Trophoblast cell (in vitro differentiated cells and primary cell): ENCODE data around the gene OR5H1. TPM values are rescaled to one million over a fixed set of nuclear protein-coding genes. Genes with fewer than 3 reads are reported as not detected.

Experiments used
- DNase-seq, 2 donors: peaks; one replicate each; pipeline ENCODE4 v3.0.0-alpha.2; 2016
- H2AFZ ChIP-seq: 2 replicates; pipeline ENCODE4 v1.6.1; 2013; ENCODE audit warnings: low read length, moderate library complexity, mild to moderate bottlenecking; ENCODE audit not compliant: insufficient read depth, poor library complexity
- H2AK5ac ChIP-seq: 2 replicates; pipeline ENCODE4 v1.6.1; 2013; ENCODE audit warnings: mild to moderate bottlenecking, low read length
- H2BK120ac ChIP-seq: 2 replicates; pipeline ENCODE4 v1.6.1; 2013; ENCODE audit warnings: low read length, mild to moderate bottlenecking, moderate library complexity; ENCODE audit not compliant: insufficient read depth, poor library complexity
- H2BK12ac ChIP-seq: 2 replicates; pipeline ENCODE4 v1.6.1; 2013; ENCODE audit warnings: mild to moderate bottlenecking, low read length, moderate library complexity
- H2BK5ac ChIP-seq: 2 replicates; pipeline ENCODE4 v1.6.1; 2013; ENCODE audit warnings: low read length, low read depth, moderate library complexity, mild to moderate bottlenecking; ENCODE audit not compliant: poor library complexity
- H3K14ac ChIP-seq: 2 replicates; pipeline ENCODE4 v1.6.1; 2013; ENCODE audit warnings: mild to moderate bottlenecking, low read length
- H3K18ac ChIP-seq: 2 replicates; pipeline ENCODE4 v1.6.1; 2013; ENCODE audit warnings: mild to moderate bottlenecking, low read length
- H3K23ac ChIP-seq: 2 replicates; pipeline ENCODE4 v1.6.1; 2013; ENCODE audit warnings: low read length
- H3K27ac ChIP-seq: 2 replicates; pipeline ENCODE4 v1.5.1; 2013; ENCODE audit warnings: low read depth, mild to moderate bottlenecking, inconsistent platforms, low read length, moderate library complexity
- H3K27me3 ChIP-seq: 2 replicates; pipeline ENCODE4 v1.6.1; 2013; ENCODE audit warnings: inconsistent platforms, mild to moderate bottlenecking, low read length, moderate library complexity; ENCODE audit not compliant: insufficient read depth
- H3K36me3 ChIP-seq, 2 experiments: 1 replicate in 1 of 2; 2 replicates in 1 of 2; pipeline ENCODE4 v1.6.1; 2013; ENCODE audit warnings: low read length in 2 of 2, mild to moderate bottlenecking in 2 of 2, moderate library complexity in 1 of 2; ENCODE audit not compliant: insufficient read depth in 2 of 2, control insufficient read depth in 1 of 2
- H3K4ac ChIP-seq: 2 replicates; pipeline ENCODE4 v1.6.1; 2013; ENCODE audit warnings: low read depth, mild to moderate bottlenecking, low read length, moderate library complexity
- H3K4me1 ChIP-seq, 2 experiments: 1 replicate in 1 of 2; 2 replicates in 1 of 2; pipeline ENCODE4 v1.6.1; 2013; ENCODE audit warnings: low read length in 2 of 2, mild to moderate bottlenecking in 2 of 2, moderate library complexity in 1 of 2; ENCODE audit not compliant: insufficient read depth in 2 of 2, control insufficient read depth in 1 of 2
- H3K4me2 ChIP-seq: 2 replicates; pipeline ENCODE4 v1.6.1; 2013; ENCODE audit warnings: inconsistent platforms, mild to moderate bottlenecking, low read length, moderate library complexity
- H3K4me3 ChIP-seq: 2 replicates; pipeline ENCODE4 v1.5.1; 2013; ENCODE audit warnings: mild to moderate bottlenecking, low read depth, low read length, inconsistent platforms
- H3K79me1 ChIP-seq: one replicate; pipeline ENCODE4 v1.6.1; 2013; ENCODE audit warnings: low read length
- H3K79me2 ChIP-seq: 2 replicates; pipeline ENCODE4 v1.6.1; 2013; ENCODE audit warnings: low read length, mild to moderate bottlenecking; ENCODE audit not compliant: control insufficient read depth, insufficient read depth, poor library complexity
- H3K9ac ChIP-seq: 2 replicates; pipeline ENCODE4 v1.6.1; 2013; ENCODE audit warnings: mild to moderate bottlenecking, low read length
- H3K9me3 ChIP-seq: 2 replicates; pipeline ENCODE4 v1.6.1; 2013; ENCODE audit warnings: low read depth, mild to moderate bottlenecking, control low read depth, inconsistent platforms, low read length; ENCODE audit not compliant: insufficient read depth
- H4K12ac ChIP-seq: 2 replicates; pipeline ENCODE4 v1.6.1; 2013; ENCODE audit warnings: low read depth, mild to moderate bottlenecking, low read length, moderate library complexity
- H4K8ac ChIP-seq: 2 replicates; pipeline ENCODE4 v1.6.1; 2013; ENCODE audit warnings: low read depth, mild to moderate bottlenecking, low read length, moderate library complexity
- H4K91ac ChIP-seq: one replicate; pipeline ENCODE4 v1.6.1; 2013; ENCODE audit warnings: low read depth, mild to moderate bottlenecking, low read length, moderate library complexity
- WGBS: extraction: QIAGEN DNeasy Blood & Tissue Kit; methylation state at CpG from one replicate; pipeline ENCODE4 v1.1.7; 2013; ENCODE audit warnings: missing lambda C conversion rate; ENCODE audit not compliant: insufficient read length, insufficient coverage; ENCODE audit errors: extremely low coverage; 5-methylcytosine and 5-hydroxymethylcytosine counted together
- polyA plus RNA-seq: library from polyadenylated mRNA; stranded (reverse); fragments of 200-250 nt; gene quantifications from 2 replicates; pipeline ENCODE4 v1.2.3, GENCODE V29; 2013

OR5H1 gene
- polyA plus RNA-seq, result not detected in 2 replicates

DNA sequence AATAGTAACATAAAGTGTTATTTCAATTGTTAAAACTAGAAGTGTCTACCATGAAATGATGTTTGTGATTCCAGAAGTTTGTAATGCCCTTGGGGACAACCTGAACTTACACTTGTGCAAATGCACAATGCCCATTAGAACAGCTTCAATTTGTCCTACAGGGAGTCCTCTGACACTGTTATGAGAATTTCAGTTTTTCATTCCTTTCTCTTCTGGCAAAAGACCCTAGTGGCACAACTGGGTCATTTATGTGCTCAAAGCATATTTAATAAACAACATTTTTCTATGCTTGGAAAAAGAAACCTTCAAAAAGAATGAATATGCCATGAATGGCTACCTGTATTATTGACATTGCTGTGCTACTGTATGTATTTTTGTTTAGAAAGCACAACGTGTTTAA, at the start of gene OR5H1:
Gene OR5H1, plus strand, starts transcription at position 301 of the 400 bp plus-strand sequence. CDS start 1,977 bp downstream, outside the sequence.
- Histone ChIP-seq H3K9ac (no peak within 1 kb of the TSS), H2AFZ (no peak within 1 kb of the TSS), H3K4me3 (no peak within 1 kb of the TSS), H3K4ac (no peak within 1 kb of the TSS), H3K4me1 (no peaks in the 10 kb centered on the region), H3K79me2 (no peaks in the 10 kb centered on the region), H4K12ac (no peak within 1 kb of the TSS), H3K27me3 (no peaks in the 10 kb centered on the region), H4K91ac (no peak within 1 kb of the TSS), H3K14ac (no peak within 1 kb of the TSS), H4K8ac (no peak within 1 kb of the TSS), H3K18ac (no peak within 1 kb of the TSS), H2AK5ac (no peak within 1 kb of the TSS), H3K23ac (no peak within 1 kb of the TSS), H2BK5ac (no peak within 1 kb of the TSS), H3K79me1 (no peaks in the 10 kb centered on the region), H3K4me2 (no peak within 1 kb of the TSS), H2BK12ac (no peak within 1 kb of the TSS), H3K27ac (no peak within 1 kb of the TSS), H2BK120ac (no peak within 1 kb of the TSS), H3K36me3 (no peaks in the 10 kb centered on the region), H3K9me3 (no peaks in the 10 kb centered on the region)
- no CpG with 5 or more reads among the region's 1 CpG for WGBS
- DNase-seq, result no peak

DNA sequence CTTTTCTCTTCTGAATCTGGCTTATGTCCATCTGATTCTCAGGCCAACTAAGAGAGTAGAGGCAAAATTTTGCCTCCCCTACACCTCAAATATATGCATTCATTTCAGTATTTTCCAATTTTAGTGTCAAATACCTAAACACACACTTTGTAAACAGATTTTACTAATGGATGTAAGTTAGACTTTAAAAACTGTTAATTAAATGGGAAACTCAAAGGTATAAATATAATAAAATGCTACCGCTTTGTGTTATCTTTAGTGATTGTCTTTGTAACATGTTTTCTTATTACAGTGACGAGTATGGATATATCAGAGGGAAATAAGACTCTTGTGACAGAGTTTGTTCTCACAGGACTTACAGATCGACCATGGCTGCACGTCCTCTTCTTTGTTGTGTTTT, 43.6 kb upstream of the OR5H1 start, which contains the start of gene OR5AC2:
Gene OR5AC2, plus strand, starts transcription at position 301 of the 400 bp plus-strand sequence. Its CDS starts 0 bp downstream, at position 301.
- no CpG with 5 or more reads among the region's 4 CpGs for WGBS
- Histone ChIP-seq H3K4me1 (no peaks in the 10 kb centered on the region), H3K4ac (no peak within 1 kb of the TSS), H3K27me3 (no peaks in the 10 kb centered on the region), H3K4me2 (no peak within 1 kb of the TSS), H4K12ac (no peak within 1 kb of the TSS), H3K14ac (no peak within 1 kb of the TSS), H3K4me3 (no peak within 1 kb of the TSS), H3K18ac (no peak within 1 kb of the TSS), H2AFZ (no peak within 1 kb of the TSS), H3K79me1 (no peaks in the 10 kb centered on the region), H2BK5ac (no peak within 1 kb of the TSS), H2BK12ac (no peak within 1 kb of the TSS), H3K79me2 (no peaks in the 10 kb centered on the region), H4K8ac (no peak within 1 kb of the TSS), H3K23ac (no peak within 1 kb of the TSS), H4K91ac (no peak within 1 kb of the TSS), H3K9me3 (no peaks in the 10 kb centered on the region), H3K9ac (no peak within 1 kb of the TSS), H3K36me3 (no peaks in the 10 kb centered on the region), H2AK5ac (no peak within 1 kb of the TSS), H3K27ac (no peak within 1 kb of the TSS), H2BK120ac (no peak within 1 kb of the TSS)
- no peak for DNase-seq

DNA sequence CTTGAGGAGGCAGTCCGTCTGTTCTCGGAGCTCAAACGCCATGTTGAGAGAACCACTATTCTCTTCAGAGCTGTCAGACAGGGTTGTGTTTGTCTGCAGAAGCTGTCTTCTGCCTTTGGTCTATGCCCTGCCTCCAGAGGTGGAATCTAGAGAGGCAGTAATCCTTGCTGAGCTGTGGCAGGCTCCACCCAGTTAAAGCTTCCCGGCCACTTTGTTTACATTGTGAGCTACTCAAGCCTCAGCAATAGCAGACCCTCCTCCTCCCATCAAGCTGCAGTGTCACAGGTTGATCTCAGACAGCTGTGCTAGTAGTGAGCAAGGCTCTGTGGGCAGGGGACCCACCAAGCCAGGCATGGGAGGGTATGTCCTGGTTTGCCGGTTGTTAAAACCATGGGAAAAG, 34.6 kb upstream of the OR5H1 start:
- no peak overlapping the region for H4K91ac ChIP-seq
- H2AK5ac ChIP-seq, result no peak overlapping the region
- H2BK120ac ChIP-seq, result no peak overlapping the region
- no peaks in the 10 kb centered on the region for H3K4me1 ChIP-seq
- no peak overlapping the region for H3K4me2 ChIP-seq
- H3K79me1 ChIP-seq, result no peaks in the 10 kb centered on the region
- H3K79me2 ChIP-seq, result no peaks in the 10 kb centered on the region
- H2AFZ ChIP-seq, result no peak overlapping the region
- WGBS, result no CpG with 5 or more reads among the region's 5 CpGs
- no peak overlapping the region for H3K9ac ChIP-seq
- no peak overlapping the region for H4K8ac ChIP-seq
- no peaks in the 10 kb centered on the region for H3K27me3 ChIP-seq
- H3K18ac ChIP-seq, result no peak overlapping the region
- no peak overlapping the region for H3K23ac ChIP-seq
- DNase-seq, result no peak
- H3K4me3 ChIP-seq, result no peak overlapping the region
- no peak overlapping the region for H2BK12ac ChIP-seq
- no peaks in the 10 kb centered on the region for H3K36me3 ChIP-seq
- H3K14ac ChIP-seq, result no peak overlapping the region
- H3K27ac ChIP-seq, result no peak overlapping the region
- H3K4ac ChIP-seq, result no peak overlapping the region
- H3K9me3 ChIP-seq, result peaks cover 3% of the 10 kb centered on the region
- H4K12ac ChIP-seq, result no peak overlapping the region
- H2BK5ac ChIP-seq, result no peak overlapping the region

DNA sequence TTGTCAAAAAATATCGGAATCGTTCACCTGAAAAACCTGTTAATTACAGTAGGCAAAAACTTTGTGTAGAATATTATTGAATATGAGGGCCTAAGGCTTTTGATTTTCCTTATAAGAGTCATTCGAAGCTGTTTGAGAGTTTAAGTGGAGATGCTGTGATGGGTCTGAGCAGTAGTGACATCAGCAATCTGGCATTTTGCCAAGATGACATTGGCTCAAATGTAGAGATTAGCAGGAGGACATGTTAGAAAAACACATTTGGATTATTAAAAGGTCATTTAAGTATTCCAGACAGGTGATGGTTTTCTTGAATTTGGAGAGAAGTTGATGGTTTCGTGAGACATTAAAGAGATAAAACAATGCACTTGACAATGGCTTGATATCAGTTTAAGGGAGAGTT, 30.7 kb upstream of the OR5H1 start:
- Histone ChIP-seq H3K4me3 (no peak overlapping the region), H3K9me3 (peaks cover 3% of the 10 kb centered on the region), H2AFZ (no peak overlapping the region), H3K23ac (no peak overlapping the region), H2BK120ac (no peak overlapping the region), H2AK5ac (no peak overlapping the region), H3K27ac (no peak overlapping the region), H2BK12ac (no peak overlapping the region), H3K4ac (no peak overlapping the region), H2BK5ac (no peak overlapping the region), H3K36me3 (no peaks in the 10 kb centered on the region), H3K79me2 (no peaks in the 10 kb centered on the region), H3K18ac (no peak overlapping the region), H3K4me2 (no peak overlapping the region), H3K4me1 (no peaks in the 10 kb centered on the region), H3K14ac (no peak overlapping the region), H3K27me3 (no peaks in the 10 kb centered on the region), H4K8ac (no peak overlapping the region), H3K9ac (no peak overlapping the region), H4K12ac (no peak overlapping the region), H3K79me1 (no peaks in the 10 kb centered on the region), H4K91ac (no peak overlapping the region)
- WGBS, result no CpG with 5 or more reads among the region's 4 CpGs
- DNase-seq, result no peak
